ENCODE measurements around the gene SRRM3. TPM values are rescaled to one million over a fixed set of nuclear protein-coding genes. Genes with fewer than 3 reads are reported as not detected.

SRRM3 gene
- 3.1 and 4.7 TPM in 2 replicates for total RNA-seq

GRCh38 chr7:76201732-76202665 lies at the start of gene SRRM3:
Gene SRRM3 (plus strand): TSS chr7:76201896. CDS start chr7:76235067, 33,171 bp downstream.

GRCh38 chr7:76302347-76303201 lies 100.9 kb downstream of the SRRM3 start, which contains the start of gene HSPB1:
Gene HSPB1 (plus strand): TSS chr7:76302673. CDS start chr7:76302713, 40 bp downstream.

Other genes with a start within 250 kb of the SRRM3 start
- gene TMEM120A, start 207.3 kb upstream of the SRRM3 start, total RNA-seq = 14.4 and 17.9 TPM in 2 replicates
- 39.7 and 60.3 TPM in 2 replicates for gene STYXL1, start 153.9 kb upstream of the SRRM3 start, total RNA-seq
- gene MDH2, start 153.8 kb upstream of the SRRM3 start, total RNA-seq = 66.4 and 86.8 TPM in 2 replicates
- gene HSPB1, start 100.8 kb downstream of the SRRM3 start, total RNA-seq = 306 and 368 TPM in 2 replicates
- 59.4 and 80.5 TPM in 2 replicates for gene YWHAG, start 157.1 kb downstream of the SRRM3 start, total RNA-seq
- gene SSC4D, start 207.8 kb downstream of the SRRM3 start, total RNA-seq = 0.16 and 0.18 TPM in 2 replicates
- gene ZP3, start 223.1 kb downstream of the SRRM3 start, total RNA-seq = 0.54 and 2.3 TPM in 2 replicates